ENCODE measurements around the gene C1orf53. TPM values are rescaled to one million over a fixed set of nuclear protein-coding genes. Genes with fewer than 3 reads are reported as not detected.
A peak's percentile ranks its signal among the peaks of the same experiment; 100 is the strongest.

Gene C1orf53
- total RNA-seq, 1 experiment from 2014 or later = 1.4 TPM

- Histone ChIP-seq H2BK12ac (ENCODE audit: insufficient read length, low read depth, low read length) (no peak overlapping the region), H3K23ac (ENCODE audit: insufficient read length, low read depth, low read length) (no peak overlapping the region), H3K56ac (ENCODE audit: insufficient read length, low read depth, low read length) (no peak overlapping the region), H3K23me2 (ENCODE audit: insufficient read length, low read depth, low read length, poor library complexity, severe bottlenecking) (peaks cover 24% of the 10 kb centered on the region), H2AFZ (ENCODE audit: low read length) (peak overlapping the region; percentile 50), H3K27me3 (ENCODE audit: insufficient read depth, low read length) (peaks cover 59% of the 10 kb centered on the region), H3K9ac (ENCODE audit: extremely low read depth, insufficient read length, low read length) (peak overlapping the region; percentile 34), H3K4me2 (ENCODE audit: insufficient read depth, insufficient read length, low read length) (peak overlapping the region; percentile 58), H3K27ac (ENCODE audit: insufficient read length, low read depth, low read length) (no peak overlapping the region), H2BK120ac (ENCODE audit: low read depth, low read length, poor library complexity, severe bottlenecking) (no peak overlapping the region), H2BK5ac (ENCODE audit: insufficient read length, low read length) (no peak overlapping the region), H3K18ac (ENCODE audit: insufficient read length, low read depth, low read length) (no peak overlapping the region), H3K79me1 (ENCODE audit: insufficient read depth, low read depth, low read length, poor library complexity, severe bottlenecking) (no peaks in the 10 kb centered on the region), H3K79me2 (ENCODE audit: insufficient read depth, low read length) (no peaks in the 10 kb centered on the region), H3K9me3 (ENCODE audit: control insufficient read depth, low read depth, low read length) (no peaks in the 10 kb centered on the region), H2BK15ac (ENCODE audit: low read depth, low read length) (no peak overlapping the region), H4K91ac (ENCODE audit: insufficient read length, low read depth, low read length) (no peak overlapping the region), H2AK5ac (ENCODE audit: insufficient read length, low read length) (no peak overlapping the region), H4K8ac (replicated peaks; ENCODE audit: insufficient read length, low read depth, low read length) (no peak overlapping the region), H3K4ac (ENCODE audit: low read depth, low read length) (no peak overlapping the region), H3K14ac (ENCODE audit: insufficient read depth, low read length) (no peak overlapping the region; the same call in 1 of the 2 replicates), H4K20me1 (ENCODE audit: control insufficient read depth, insufficient read depth, insufficient read length) (no peaks in the 10 kb centered on the region), H3K4me1 (ENCODE audit: insufficient read depth, low read length) (peaks cover 4% of the 10 kb centered on the region; the same call in 1 of the 2 replicates), H2BK20ac (ENCODE audit: low read depth, low read length, poor library complexity, severe bottlenecking) (no peak overlapping the region), H3T11ph (ENCODE audit: low read length) (no peak overlapping the region), H4K5ac (ENCODE audit: insufficient read length, low read depth, low read length) (no peak overlapping the region)
- no peak for TF ChIP-seq CTCF (conservative IDR thresholded peaks at IDR 0.05)
- Mint-ChIP-seq H3K4me3 (peak overlapping the region; percentile 62 to 79), H3K9me3 (peaks cover 0 to 2% of the 10 kb centered on the region in 2 experiments; a peak in 2 of 5 replicates), H3K27ac (no peak overlapping the region; a peak in 1 of 7 replicates), H3K4me1 (peaks cover 47 to 59% of the 10 kb centered on the region in 2 experiments), H3K36me3 (ENCODE audit: insufficient read depth in 1 of 3, low read depth in 3 of 3) (no peaks in the 10 kb centered on the region; a peak in 1 of 7 replicates), H3K27me3 (ENCODE audit: low read depth) (peaks cover 95% of the 10 kb centered on the region)
- peak; percentile 74 for DNase-seq
- no CpG with 5 or more reads among the region's 33 CpGs for WGBS (ENCODE audit: extremely low coverage, insufficient read length, low lambda C conversion rate)
Observed at GRCh38 chr1:197921235-197922069, 19.0 kb downstream of the C1orf53 start.
